Measurements from ENCODE around the gene MVK.
"Not testable (repeated sequence)": the region's sequence is repeated elsewhere in the genome, so short reads cannot be mapped to it uniquely, and the experiment has no call there.

MVK gene

DNA sequence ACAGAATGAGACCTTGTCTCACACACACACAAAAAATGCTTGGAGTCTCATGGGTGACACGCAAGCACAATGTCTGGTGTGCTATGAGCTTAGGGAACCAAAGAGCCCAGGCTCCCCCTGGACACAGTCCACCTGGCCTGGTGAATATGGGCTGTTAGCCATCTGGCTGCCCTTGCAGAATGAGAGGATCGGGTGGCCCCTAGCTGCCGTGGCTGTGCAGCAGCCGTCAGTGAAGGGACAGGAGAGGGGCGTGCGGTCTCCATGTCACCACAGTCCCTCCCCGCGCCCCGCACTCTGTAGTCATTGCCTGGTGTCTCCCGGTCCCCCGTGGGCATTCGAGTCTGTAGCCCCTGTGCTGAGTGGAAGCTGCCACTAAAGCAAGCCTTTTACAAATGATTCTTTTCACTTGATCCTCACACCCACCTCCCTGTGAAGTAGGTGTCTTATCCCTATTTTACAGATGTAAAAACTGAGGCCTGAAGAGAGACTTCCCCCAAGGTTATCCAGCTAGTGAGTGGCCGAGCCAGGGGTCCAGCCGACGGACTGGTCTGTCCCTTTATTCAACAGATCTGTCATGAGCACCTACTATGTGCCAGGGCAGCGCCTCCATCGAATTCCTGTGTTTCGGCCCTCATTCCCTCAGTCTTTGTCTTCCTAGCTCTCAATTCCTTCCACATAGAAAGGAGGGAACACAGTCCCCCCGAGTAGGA, 18.8 kb downstream of the MVK start:
- DNase-seq, result no peak

- no peak for DNase-seq
These were observed 19.3 kb downstream of the MVK start for GRCh38 chr12:109592905-109593272.

GRCh38 chr12:109594556-109595317, 21.1 kb downstream of the MVK start:
- no peak for DNase-seq

- no peak for DNase-seq
These were observed 21.8 kb downstream of the MVK start for GRCh38 chr12:109595321-109595902.

DNA sequence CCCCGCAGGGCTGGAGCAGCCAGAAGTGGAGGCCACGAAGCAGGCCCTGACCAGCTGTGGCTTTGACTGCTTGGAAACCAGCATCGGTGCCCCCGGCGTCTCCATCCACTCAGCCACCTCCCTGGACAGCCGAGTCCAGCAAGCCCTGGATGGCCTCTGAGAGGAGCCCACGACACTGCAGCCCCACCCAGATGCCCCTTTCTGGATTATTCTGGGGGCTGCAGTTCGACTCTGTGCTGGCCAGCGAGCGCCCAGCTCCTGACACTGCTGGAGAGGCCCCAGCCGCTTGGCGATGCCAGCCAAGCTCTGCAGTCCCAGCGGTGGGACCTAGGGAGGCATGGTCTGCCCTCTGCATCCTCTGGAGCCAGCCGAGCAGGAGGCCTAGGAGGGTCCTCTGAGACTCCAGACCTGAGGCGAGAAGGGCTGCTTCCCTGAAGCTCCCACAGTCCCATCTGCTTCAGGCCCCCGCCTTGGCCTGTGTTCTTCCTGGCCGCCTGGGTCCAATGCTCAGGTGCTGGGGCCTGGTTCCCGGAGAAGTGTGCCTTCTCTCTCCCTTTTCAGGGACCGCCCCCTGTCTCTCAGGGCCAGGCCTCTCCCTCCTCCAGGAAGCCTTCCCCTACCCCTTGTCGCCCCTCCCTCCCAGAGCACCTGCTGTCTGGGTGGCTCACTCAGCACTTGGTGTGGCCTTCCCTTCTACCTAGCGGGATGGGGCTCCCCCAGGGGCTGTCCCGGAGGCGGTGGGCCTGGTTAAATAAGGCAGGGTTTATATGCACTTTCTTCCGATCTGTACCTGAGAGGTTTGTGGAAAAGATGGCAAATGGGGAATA, 23.0 kb downstream of the MVK start:
- no peak for DNase-seq

DNA sequence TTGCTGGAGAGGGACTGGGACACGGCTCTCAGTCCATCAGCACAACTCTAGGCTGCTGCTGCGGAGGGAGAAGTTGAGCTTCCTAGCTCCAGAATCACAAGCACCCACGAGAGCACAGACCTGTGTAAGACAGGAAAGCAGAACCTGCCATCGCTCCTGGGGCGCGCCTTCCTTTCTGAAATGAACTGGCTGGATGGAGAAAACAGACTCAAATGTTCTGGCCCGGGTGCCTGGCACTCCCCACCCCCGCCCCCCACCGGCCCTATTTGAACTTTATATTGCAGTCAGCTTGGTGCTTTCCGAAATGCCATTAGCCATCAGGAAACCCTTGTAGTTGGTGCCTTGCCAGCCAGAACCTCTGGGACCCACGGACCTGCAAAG, 23.8 kb downstream of the MVK start:
- DNase-seq, result no peak

DNA sequence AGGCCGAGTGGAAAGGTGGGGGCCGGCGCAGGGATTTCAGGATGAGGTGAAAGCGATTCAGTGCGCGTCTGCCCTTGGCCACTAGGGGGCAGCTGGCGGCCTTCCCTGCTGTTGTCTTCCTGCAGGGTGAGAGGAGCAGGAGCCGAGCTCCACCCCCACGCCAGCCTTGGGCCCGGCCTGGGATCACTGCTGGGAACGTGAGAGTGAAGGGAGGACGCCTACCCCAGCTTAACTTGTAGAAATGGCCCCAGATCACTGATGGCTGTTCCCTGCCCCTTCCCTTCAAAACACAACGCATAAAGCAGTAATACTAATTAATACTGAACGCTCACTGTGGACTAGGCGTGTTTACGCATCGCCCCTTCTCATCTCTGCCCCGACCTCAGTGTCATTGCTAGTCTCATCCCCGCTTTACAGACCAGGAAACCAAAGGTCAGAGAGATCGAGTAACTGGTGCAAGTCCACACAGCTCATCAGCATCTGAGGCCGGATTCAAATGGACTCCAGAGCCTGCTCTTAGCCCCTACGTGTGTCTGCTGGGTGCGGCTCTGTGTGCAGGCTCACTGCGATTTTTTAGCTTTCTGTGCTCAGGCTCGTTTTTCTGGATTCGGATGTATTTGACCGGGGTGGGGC, 24.3 kb downstream of the MVK start:
- DNase-seq, result peak; percentile 35 to 49

GRCh38 chr12:109598428-109598854, 24.8 kb downstream of the MVK start:
- no peak for DNase-seq

DNA sequence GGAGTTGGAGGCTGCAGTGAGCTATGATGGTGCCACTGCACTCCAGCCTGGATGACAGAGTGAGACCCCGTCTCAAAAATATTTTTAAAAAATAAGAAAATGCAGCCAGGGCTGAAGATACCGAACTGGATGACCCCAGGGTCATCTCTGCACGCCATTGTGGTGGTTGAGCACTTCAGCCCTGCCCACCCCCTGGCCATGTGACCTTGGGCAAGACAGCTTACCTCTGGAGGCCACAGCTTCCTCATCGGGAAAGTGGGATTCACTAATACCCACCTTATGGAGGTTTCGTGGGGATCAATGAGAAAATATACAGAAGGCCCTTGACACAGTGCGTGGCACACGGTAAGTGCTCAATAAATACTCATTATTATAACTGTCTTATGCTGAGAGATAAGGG, 25.5 kb downstream of the MVK start:
- no peak for DNase-seq

GRCh38 chr12:109600481-109600880, 26.9 kb downstream of the MVK start:
- DNase-seq, result no peak

GRCh38 chr12:109600995-109601394, 27.4 kb downstream of the MVK start:
- no peak for DNase-seq

- no peak for DNase-seq
These were observed 28.0 kb downstream of the MVK start for GRCh38 chr12:109601557-109601956.

DNA sequence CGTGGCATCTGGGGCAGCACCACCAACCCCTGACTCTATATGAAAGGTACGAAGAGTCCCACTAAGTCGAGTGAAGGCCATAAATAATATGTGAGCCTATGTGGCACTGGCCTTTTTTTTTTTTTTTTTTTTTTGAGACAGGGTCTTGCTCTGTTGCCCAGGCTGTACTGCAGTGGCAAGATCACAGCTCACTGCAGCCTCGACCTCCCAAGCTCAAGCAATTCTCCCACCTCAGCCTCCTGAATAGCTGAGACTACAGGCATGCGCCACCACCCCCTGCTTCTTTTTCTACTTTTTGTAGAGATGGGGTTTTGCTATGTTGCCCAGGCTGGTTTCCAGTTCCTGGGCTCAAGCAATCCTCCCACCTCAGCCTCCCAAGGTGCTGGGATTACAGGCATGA, 28.5 kb downstream of the MVK start:
- DNase-seq, result not testable (repeated sequence)

- DNase-seq, result no peak
These were observed 30.6 kb downstream of the MVK start for GRCh38 chr12:109604132-109604585.

DNA sequence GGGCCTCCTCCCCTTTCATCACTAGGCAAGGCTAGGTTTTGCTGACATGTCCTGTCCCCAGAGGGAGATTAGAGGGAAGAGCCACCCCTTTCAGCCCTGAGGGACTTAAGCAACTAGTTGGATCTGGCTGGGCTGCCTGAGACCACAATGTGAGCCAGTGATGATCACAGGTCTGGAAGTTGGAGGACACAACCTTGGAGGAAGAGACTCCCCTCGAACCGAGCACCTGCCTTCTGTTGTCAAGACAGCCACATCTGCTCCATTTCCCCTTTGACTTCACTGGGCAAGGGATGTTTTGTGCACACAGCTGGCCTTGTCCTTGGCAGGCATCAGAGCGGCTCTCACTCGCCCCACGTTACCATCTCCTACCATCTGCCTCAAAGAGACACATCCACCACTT, 31.4 kb downstream of the MVK start:
- no peak for DNase-seq

DNA sequence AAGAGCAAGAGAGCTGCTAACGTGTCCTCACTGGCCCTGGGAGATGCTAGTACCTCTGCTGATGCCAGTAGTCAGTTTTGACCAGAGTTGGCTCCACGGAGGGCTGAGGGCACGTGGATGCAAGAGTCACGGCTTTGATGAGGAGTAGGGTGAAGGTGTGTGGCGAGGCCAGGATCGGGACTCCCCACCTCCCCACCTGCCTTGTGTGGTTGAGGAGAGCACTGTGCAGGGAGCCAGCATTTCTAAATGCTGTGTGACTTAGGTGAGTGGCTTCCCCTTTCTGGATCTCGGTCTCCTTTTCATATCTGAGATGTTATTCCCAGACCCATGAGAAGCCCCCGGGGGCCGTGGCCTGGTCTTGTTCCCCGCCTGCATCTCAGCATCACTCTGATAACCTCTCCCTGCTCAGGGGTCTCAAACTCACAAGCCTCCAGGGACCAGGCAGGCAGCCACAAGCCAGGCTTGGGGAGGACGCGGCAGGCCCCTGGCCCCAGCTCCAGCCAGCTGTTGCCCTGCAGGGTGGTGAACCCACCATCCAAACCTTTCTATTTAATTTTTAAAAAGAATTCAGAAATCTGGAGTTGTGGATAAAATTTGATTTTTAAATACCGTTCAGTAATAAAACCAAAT, 32.1 kb downstream of the MVK start:
- no peak for DNase-seq

GRCh38 chr12:109606320-109607028, 32.9 kb downstream of the MVK start:
- no peak for DNase-seq

DNA sequence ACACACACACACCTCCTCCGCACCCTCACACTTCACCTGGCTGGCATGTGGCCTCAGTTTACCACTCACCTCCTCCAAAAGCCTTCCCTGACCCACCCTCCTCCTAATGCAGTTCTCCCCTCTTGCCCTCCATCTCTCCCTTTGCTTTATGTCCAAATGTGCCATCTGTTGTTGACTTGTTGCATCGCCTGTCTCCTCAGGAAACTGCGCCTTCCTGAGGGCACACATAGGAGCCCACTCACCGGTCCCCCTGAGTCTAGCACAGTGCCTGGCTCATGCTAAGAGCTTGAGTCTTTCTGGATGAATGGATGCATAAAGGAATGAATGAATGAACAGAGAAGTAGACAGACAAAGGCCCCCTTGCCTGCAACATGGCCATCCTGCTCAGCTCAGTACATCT, 34.0 kb downstream of the MVK start:
- no peak for DNase-seq

GRCh38 chr12:109608270-109608669, 34.7 kb downstream of the MVK start:
- DNase-seq, result no peak

DNA sequence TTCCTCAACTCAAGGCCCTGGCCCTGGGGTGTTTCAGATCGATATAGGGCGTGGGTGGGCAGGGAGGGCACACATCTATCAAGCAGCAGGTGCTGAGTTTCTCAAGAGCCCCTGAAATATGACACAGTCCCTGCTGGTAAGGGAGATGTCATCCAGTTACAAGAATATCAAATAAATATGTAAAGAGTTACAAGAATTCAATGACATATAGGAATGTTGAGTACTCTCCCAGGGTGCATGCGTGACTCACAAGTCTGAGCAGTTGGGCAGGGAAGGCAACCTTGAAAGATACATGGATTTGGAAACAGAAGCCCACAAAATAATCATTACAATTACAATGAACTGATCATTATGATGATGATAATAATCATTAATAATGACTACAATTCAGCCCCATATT, 35.2 kb downstream of the MVK start:
- no peak for DNase-seq

GRCh38 chr12:109609342-109609741, 35.7 kb downstream of the MVK start:
- no peak for DNase-seq

DNA sequence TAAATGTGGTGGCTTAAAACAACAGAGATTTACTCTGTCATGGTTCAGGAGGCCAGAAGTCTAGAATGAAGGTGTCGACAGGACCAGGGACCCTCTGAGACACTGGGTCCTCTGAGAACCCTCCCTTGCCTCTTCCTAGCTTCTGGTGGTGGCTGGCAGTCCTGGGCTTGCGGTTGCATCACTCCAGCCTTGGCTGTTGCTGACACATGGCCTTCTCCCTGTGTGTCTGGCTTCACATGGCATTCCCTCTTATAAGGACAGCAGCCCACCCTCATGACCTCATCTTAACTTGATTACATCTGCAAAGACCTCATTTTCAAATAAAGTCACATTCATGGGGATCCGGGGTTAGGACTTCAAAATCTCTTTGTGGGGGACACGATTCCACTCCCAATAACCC, 36.9 kb downstream of the MVK start:
- DNase-seq, result no peak
